ENCODE data around the gene OLFML2A. TPM values are rescaled to one million over a fixed set of nuclear protein-coding genes. Genes with fewer than 3 reads are reported as not detected.

Gene OLFML2A
- total RNA-seq, 4 donors from 2014 or later: 40.7 to 64.3 (median 50.2) TPM

GRCh38 chr9:124813041-124813440 lies 36.1 kb downstream of the OLFML2A start:
- Histone ChIP-seq H3K27ac (no peak overlapping the region), H3K4me1 (peaks cover 0 to 13% of the 10 kb centered on the region in 2 donors), H3K36me3 (peaks cover 10% of the 10 kb centered on the region in 2 donors), H3K4me3 (replicated peaks in 1 of 3) (no peak overlapping the region), H3K9me3 (no peaks in the 10 kb centered on the region), H3K27me3 (no peaks in the 10 kb centered on the region)
- intact Hi-C loops (cut with DNase I): no loop called here
- TF ChIP-seq POLR2A (IDR thresholded peaks at IDR 0.05) (no peak), CTCF (IDR thresholded peaks at IDR 0.05) (no peak)
- 94 to 95% methylated on average over 5 to 7 of the region's 7 CpGs for WGBS, 2 donors
- DNase-seq: no peak

GRCh38 chr9:124813501-124814163 lies 36.7 kb downstream of the OLFML2A start:
- Histone ChIP-seq H3K27ac (no peak overlapping the region), H3K36me3 (peaks cover 10% of the 10 kb centered on the region in 2 donors), H3K4me3 (replicated peaks in 1 of 3) (no peak overlapping the region), H3K4me1 (peaks cover 0 to 15% of the 10 kb centered on the region in 2 donors), H3K27me3 (no peaks in the 10 kb centered on the region), H3K9me3 (no peaks in the 10 kb centered on the region)
- intact Hi-C loops (cut with DNase I): no loop called here
- WGBS, 2 donors: 87 to 89% methylated on average over 6 to 11 of the region's 11 CpGs
- no peak for DNase-seq
- no peak for TF ChIP-seq CTCF (IDR thresholded peaks at IDR 0.05)
- no peak for TF ChIP-seq POLR2A (IDR thresholded peaks at IDR 0.05)

- TF ChIP-seq CTCF (IDR thresholded peaks at IDR 0.05) (no peak), POLR2A (IDR thresholded peaks at IDR 0.05) (no peak)
- Histone ChIP-seq H3K27me3 (no peaks in the 10 kb centered on the region), H3K36me3 (peaks cover 10% of the 10 kb centered on the region in 2 donors), H3K27ac (no peak overlapping the region), H3K4me1 (peaks cover 0 to 20% of the 10 kb centered on the region in 2 donors), H3K9me3 (no peaks in the 10 kb centered on the region), H3K4me3 (replicated peaks in 1 of 3) (no peak overlapping the region)
- DNase-seq: no peak
- WGBS, 2 donors: 75 to 90% methylated on average over 5 of the region's 5 CpGs
- intact Hi-C loops (cut with DNase I): no loop called here
Observed at GRCh38 chr9:124814164-124814535, 37.2 kb downstream of the OLFML2A start.

DNA sequence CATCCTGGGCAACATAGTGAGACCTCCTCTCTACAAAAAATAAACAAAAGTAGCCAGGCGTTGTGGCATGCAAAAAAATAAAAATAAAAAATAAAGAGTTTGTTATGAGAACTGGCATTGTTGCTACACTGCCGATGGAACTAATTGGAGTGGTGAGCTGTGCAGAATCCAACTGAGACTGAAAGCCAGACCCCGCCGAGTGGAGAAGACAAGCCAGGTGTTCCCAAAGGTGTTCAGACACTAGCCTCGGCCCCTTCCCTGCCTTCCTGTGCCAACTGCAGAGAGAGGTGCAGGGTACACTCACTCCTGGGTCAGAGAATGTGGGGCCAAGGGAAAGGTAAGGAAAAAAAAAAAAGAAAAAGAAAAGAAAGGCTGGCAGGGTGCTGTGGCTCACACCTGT lies 38.7 kb downstream of the OLFML2A start:
- Histone ChIP-seq H3K4me3 (replicated peaks in 1 of 3) (no peak overlapping the region), H3K4me1 (peaks cover 0 to 20% of the 10 kb centered on the region in 2 donors), H3K9me3 (no peaks in the 10 kb centered on the region), H3K27me3 (no peaks in the 10 kb centered on the region), H3K27ac (no peak overlapping the region), H3K36me3 (peaks cover under 1% of the 10 kb centered on the region in 2 donors)
- DNase-seq: no peak
- whole genome bisulfite sequencing, 2 donors: 91 to 92% methylated on average over 5 of the region's 5 CpGs
- no peak for TF ChIP-seq CTCF (IDR thresholded peaks at IDR 0.05)
- TF ChIP-seq POLR2A (IDR thresholded peaks at IDR 0.05): no peak
- intact Hi-C loops (cut with DNase I): no loop called here

GRCh38 chr9:124818431-124819281 lies 41.7 kb downstream of the OLFML2A start:
- Histone ChIP-seq H3K27ac (no peak overlapping the region), H3K9me3 (no peaks in the 10 kb centered on the region), H3K27me3 (no peaks in the 10 kb centered on the region), H3K4me3 (replicated peaks in 1 of 3) (no peak overlapping the region), H3K36me3 (no peaks in the 10 kb centered on the region), H3K4me1 (peaks cover 0 to 7% of the 10 kb centered on the region in 2 donors)
- DNase-seq: peak; percentile 39 to 60
- TF ChIP-seq CTCF (IDR thresholded peaks at IDR 0.05) (peak in 1 of 6 experiments; percentile 8), POLR2A (IDR thresholded peaks at IDR 0.05) (no peak)
- 56 to 61% methylated on average over 15 of the region's 18 CpGs for WGBS, 2 donors
- intact Hi-C loops (cut with DNase I): no loop called here

Measured in thyroid gland (tissue), 4 donors.